ENCODE measurements around the gene VKORC1L1. TPM values are rescaled to one million over a fixed set of nuclear protein-coding genes. Genes with fewer than 3 reads are reported as not detected.
"Not testable (repeated sequence)": the region's sequence is repeated elsewhere in the genome, so short reads cannot be mapped to it uniquely, and the experiment has no call there.

The VKORC1L1 gene
- total RNA-seq, 2 experiments from 2014 or later, result 13.5 to 13.8 TPM

DNA sequence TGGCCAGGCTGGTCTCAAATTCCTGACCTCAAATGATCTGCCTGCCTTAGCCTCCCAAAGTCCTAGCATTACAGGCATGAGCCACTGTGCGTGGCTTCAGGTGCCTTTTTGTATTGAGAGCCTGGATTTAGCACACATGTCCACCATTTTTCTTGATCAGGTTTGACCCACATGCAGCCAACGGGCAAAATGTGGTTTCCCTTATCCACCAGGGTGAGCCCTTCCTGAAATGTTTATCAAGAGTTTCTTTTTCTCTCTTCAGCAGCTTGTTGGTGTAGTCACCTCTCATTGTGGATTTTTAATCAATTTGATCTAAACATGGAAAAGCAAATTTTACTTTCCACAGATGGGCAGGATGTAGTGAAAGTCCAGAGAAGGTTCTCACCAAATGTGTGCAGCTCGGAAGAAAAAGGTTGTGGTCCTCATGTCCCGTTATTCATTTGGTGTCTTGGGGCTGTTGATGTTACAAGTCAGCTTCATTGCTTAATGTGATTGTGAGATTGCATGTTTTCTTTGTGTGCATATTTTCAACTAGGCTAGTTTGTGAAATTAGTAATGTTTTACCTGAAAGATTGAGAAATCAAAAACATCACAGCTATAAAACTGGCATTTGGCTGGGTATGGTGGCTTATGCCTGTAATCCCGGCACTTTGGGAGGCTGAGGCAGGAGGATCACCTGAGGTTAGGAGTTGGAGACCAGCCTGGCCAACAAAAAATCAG lies 80.3 kb downstream of the VKORC1L1 start:
- TF ChIP-seq, protein P1, sequence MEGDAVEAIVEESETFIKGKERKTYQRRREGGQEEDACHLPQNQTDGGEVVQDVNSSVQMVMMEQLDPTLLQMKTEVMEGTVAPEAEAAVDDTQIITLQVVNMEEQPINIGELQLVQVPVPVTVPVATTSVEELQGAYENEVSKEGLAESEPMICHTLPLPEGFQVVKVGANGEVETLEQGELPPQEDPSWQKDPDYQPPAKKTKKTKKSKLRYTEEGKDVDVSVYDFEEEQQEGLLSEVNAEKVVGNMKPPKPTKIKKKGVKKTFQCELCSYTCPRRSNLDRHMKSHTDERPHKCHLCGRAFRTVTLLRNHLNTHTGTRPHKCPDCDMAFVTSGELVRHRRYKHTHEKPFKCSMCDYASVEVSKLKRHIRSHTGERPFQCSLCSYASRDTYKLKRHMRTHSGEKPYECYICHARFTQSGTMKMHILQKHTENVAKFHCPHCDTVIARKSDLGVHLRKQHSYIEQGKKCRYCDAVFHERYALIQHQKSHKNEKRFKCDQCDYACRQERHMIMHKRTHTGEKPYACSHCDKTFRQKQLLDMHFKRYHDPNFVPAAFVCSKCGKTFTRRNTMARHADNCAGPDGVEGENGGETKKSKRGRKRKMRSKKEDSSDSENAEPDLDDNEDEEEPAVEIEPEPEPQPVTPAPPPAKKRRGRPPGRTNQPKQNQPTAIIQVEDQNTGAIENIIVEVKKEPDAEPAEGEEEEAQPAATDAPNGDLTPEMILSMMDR (IDR thresholded peaks at IDR 0.05), result no peak
- no peaks in the 10 kb centered on the region for H3K27me3 Mint-ChIP-seq
- CTCF ChIA-PET, result no interaction called here
- no peaks in the 10 kb centered on the region for H3K4me1 Mint-ChIP-seq (ENCODE audit: low read depth)
- H3K27ac Mint-ChIP-seq, result no peak overlapping the region
- intact Hi-C loops (cut with micrococcal nuclease), result no loop called here
- ATAC-seq (no peak), DNase-seq (no peak)
- POLR2A ChIA-PET, result interaction anchor here (0.6 kb wide), 1 partner anchor 11 kb away, joined by 3 read pairs; no protein-coding TSS in a partner anchor
- H3K4me3 Mint-ChIP-seq, result no peak overlapping the region
- H3K36me3 Mint-ChIP-seq (ENCODE audit: low read depth), result peaks cover 20% of the 10 kb centered on the region
- H3K9me3 Mint-ChIP-seq, result no peaks in the 10 kb centered on the region

DNA sequence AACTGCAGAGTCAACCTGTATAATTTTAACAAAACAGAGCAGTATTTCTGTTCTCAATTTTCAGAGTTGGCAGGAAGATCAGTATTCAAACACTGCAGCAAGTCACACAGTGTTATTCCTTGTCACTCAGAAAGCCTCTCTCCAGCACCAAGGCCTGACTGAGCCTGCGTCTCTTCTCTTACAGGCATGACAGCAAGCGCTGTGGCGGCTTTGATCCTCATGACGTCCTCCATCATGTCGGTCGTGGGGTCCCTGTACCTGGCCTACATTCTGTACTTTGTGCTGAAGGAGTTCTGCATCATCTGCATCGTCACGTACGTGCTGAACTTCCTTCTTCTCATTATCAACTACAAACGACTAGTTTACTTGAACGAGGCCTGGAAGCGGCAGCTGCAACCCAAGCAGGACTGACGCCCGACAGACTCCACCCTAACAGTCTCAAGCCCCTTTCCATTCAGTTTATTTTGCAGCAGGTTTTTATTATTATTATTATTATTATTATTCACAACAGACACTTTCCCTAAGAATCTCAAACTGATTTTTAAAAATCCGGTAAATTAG lies 81.1 kb downstream of the VKORC1L1 start:
- Mint-ChIP-seq H3K4me1 (ENCODE audit: low read depth) (no peaks in the 10 kb centered on the region), H3K9me3 (no peaks in the 10 kb centered on the region), H3K27ac (no peak overlapping the region), H3K36me3 (ENCODE audit: low read depth) (peaks cover 24% of the 10 kb centered on the region), H3K4me3 (no peak overlapping the region), H3K27me3 (no peaks in the 10 kb centered on the region)
- intact Hi-C loops (cut with micrococcal nuclease), result no loop called here
- no peak for DNase-seq
- POLR2A ChIA-PET, result no interaction called here
- TF ChIP-seq, protein P1 (IDR thresholded peaks at IDR 0.05), result no peak
- CTCF ChIA-PET, result no interaction called here
- ATAC-seq, result no peak

DNA sequence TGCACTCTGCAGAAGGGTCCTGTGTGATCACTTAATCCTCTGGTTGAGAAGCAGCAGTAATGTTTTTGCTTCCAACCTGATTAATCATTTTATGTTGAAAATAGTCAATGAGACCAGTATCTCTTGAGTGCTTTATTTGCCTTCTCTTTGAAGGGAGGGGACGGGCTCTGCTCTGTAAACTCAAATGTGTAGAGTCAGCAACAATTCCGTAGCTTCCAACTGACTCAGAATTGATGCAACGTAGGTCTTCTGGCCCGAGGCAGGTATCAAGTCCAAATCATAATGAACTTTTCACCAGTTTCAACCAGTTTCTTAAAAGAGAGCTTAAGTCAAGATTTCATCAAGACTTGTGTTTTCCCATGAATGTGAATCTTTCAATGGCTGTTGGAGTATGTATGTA lies 82.8 kb downstream of the VKORC1L1 start:
- intact Hi-C loops (cut with micrococcal nuclease), result no loop called here
- H3K36me3 Mint-ChIP-seq (ENCODE audit: low read depth), result peaks cover 34% of the 10 kb centered on the region
- no peak overlapping the region for H3K4me3 Mint-ChIP-seq
- ATAC-seq (no peak), DNase-seq (no peak)
- no peak overlapping the region for H3K27ac Mint-ChIP-seq
- ChIA-PET CTCF (no interaction called here), POLR2A (no interaction called here)
- H3K4me1 Mint-ChIP-seq (ENCODE audit: low read depth), result no peaks in the 10 kb centered on the region
- no peaks in the 10 kb centered on the region for H3K27me3 Mint-ChIP-seq
- H3K9me3 Mint-ChIP-seq, result no peaks in the 10 kb centered on the region
- TF ChIP-seq, protein P1 (IDR thresholded peaks at IDR 0.05), result no peak

DNA sequence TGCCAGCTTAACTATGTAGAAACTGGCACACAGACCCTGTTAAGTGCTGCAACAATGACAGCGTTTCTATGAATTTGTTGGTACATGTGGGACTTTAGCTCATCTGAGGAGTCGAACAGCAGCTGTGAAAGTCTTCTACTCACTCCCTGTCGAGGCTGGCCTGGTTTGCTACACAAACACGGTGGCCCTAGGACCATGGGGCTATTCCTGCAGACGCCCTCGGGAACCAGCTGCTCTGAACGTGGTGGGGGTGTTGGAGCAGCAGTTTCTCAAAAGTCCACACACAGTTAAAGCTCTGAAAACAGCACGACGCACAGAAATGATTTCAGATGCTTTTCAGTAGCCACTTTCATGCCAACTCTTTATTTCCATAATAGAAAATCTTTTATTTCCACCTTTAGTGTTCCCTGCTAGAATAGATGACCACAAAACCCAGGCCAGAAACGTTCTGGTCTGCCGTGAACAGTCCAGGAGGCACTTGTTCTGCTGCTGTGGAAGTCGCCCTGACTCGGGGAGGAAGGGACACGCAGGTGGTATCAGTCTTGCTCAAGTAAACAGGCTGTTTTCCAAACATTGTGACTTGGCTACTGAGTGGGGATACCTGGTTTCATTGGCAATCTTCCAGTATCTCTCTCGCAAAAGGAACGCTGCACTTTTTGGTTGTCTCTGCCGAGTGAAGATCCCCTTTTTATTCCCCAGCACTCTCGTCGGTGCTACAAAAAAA lies 87.6 kb downstream of the VKORC1L1 start:
- no peaks in the 10 kb centered on the region for H3K9me3 Mint-ChIP-seq
- no peaks in the 10 kb centered on the region for H3K27me3 Mint-ChIP-seq
- ATAC-seq (no peak), DNase-seq (no peak)
- H3K4me1 Mint-ChIP-seq (ENCODE audit: low read depth), result no peaks in the 10 kb centered on the region
- ChIA-PET CTCF (no interaction called here), POLR2A (no interaction called here)
- H3K27ac Mint-ChIP-seq, result no peak overlapping the region
- H3K4me3 Mint-ChIP-seq, result no peak overlapping the region
- peaks cover 46% of the 10 kb centered on the region for H3K36me3 Mint-ChIP-seq (ENCODE audit: low read depth)
- TF ChIP-seq, protein P1 (IDR thresholded peaks at IDR 0.05), result no peak
- intact Hi-C loops (cut with micrococcal nuclease), result no loop called here

DNA sequence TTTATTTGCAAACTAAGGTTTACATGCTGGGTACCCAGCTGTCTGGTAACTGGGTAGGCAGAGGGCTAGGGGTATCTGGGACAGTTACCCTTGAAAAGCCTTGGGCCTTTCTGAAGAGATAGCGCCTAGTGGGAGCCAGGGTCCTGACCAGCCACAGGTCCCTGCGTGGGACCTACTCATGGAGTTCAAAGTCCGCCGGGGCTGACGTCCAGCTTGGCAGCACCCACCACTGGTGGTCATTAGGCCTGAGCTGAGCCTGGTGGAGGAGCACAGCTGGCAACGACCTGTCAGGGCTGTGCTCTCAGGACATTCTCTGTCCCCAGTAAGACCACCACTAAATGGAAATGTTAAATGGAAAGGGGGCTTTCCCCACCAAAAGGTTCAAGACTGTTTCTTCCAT lies 89.2 kb downstream of the VKORC1L1 start:
- Mint-ChIP-seq H3K36me3 (ENCODE audit: low read depth) (peaks cover 48% of the 10 kb centered on the region), H3K27ac (no peak overlapping the region), H3K27me3 (no peaks in the 10 kb centered on the region), H3K4me3 (no peak overlapping the region), H3K4me1 (ENCODE audit: low read depth) (no peaks in the 10 kb centered on the region), H3K9me3 (no peaks in the 10 kb centered on the region)
- ChIA-PET POLR2A (interaction anchor here (1.0 kb wide), 1 partner anchor 9 kb away, joined by 5 read pairs; no protein-coding TSS in a partner anchor), CTCF (no interaction called here)
- TF ChIP-seq, protein P1 (IDR thresholded peaks at IDR 0.05), result no peak
- no peak for ATAC-seq
- DNase-seq, result no peak
- intact Hi-C loops (cut with micrococcal nuclease), result no loop called here

DNA sequence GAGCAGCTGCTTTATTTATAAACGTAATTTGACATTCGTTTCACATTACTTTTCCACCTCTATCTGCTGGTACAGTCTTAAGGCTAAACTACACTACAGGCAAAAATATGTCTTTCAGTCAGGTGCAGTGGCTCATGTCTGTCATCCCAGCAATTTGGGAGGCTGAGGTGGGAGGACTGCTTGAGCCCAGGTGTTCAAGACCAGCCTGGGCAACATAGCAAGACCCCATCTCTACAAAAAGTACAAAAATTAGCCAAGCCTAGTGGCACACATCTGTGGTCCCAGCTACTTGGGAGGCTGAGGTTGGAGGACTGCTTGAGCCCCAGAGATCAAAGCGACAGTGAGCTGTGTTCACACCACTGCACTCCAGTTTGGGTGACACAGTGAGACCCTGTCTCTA lies 91.8 kb downstream of the VKORC1L1 start:
- H3K27ac Mint-ChIP-seq; DNase-seq; CTCF ChIA-PET; H3K9me3 Mint-ChIP-seq; H3K4me1 Mint-ChIP-seq (ENCODE audit: low read depth); H3K27me3 Mint-ChIP-seq; H3K4me3 Mint-ChIP-seq; ATAC-seq; intact Hi-C loops (cut with micrococcal nuclease); POLR2A ChIA-PET: not testable (repeated sequence)
- peaks cover 55% of the 10 kb centered on the region for H3K36me3 Mint-ChIP-seq (ENCODE audit: low read depth)

All from activated CD8-positive, alpha-beta T cell treated with anti-CD3 and anti-CD28 coated beads for 36 hours (primary cell).